Panc1 (cell line): Measurements from ENCODE around the gene WDFY3. TPM values are rescaled to one million over a fixed set of nuclear protein-coding genes. Genes with fewer than 3 reads are reported as not detected.

ENCODE experiments used
- ATAC-seq: fragments of 200-7000 bp; cut with Tn5 transposase; 2 replicates; pipeline ENCODE4 v1.9.1; 2020; ENCODE audit warnings: mild to moderate bottlenecking, moderate library complexity
- BruUV-seq: library from RNA; stranded (reverse); fragments of 400-500 nt; replicated peaks from 2 replicates; lab custom pipeline; 2021; lab: Mats Ljungman, UMichigan
- CTCF ChIA-PET: fragments of 300-600 bp; sonication (Branson Sonifier 250); formaldehyde crosslinking; loops from one replicate; lab custom pipeline; 2022; ENCODE audit warnings: antibody characterized with exemption; lab: Charles Lee
- POLR2A ChIA-PET: fragments of 300-600 bp; sonication (Branson Sonifier 250); formaldehyde crosslinking; loops from one replicate; lab custom pipeline; 2022; ENCODE audit warnings: antibody characterized with exemption; lab: Charles Lee
- DNase-seq: peaks from one replicate; pipeline ENCODE4 v3.0.0-alpha.2; 2010; ENCODE audit warnings: low read depth, low spot score
- H3K27ac ChIP-seq: 2 replicates; pipeline ENCODE4 v1.5.1; 2011; ENCODE audit warnings: mild to moderate bottlenecking, low read length, inconsistent platforms
- H3K27me3 ChIP-seq: fragments of 200-500 bp; sonication (Bioruptor generic); 2 replicates; pipeline ENCODE4 v1.6.0; 2014; ENCODE audit warnings: low read length, inconsistent platforms; ENCODE audit not compliant: control insufficient read depth, insufficient read depth
- H3K36me3 ChIP-seq: fragments of 200-500 bp; sonication (Bioruptor generic); 2 replicates; pipeline ENCODE4 v1.5.1; 2014; ENCODE audit warnings: inconsistent platforms, mild to moderate bottlenecking, low read length, moderate library complexity; ENCODE audit not compliant: control insufficient read depth, insufficient read depth
- H3K4me1 ChIP-seq: 2 replicates; pipeline ENCODE4 v1.5.1; 2011; ENCODE audit warnings: inconsistent platforms, mild to moderate bottlenecking, low read length, moderate library complexity; ENCODE audit not compliant: control insufficient read depth, insufficient read depth
- H3K4me3 ChIP-seq, 2 experiments: 2 replicates each; pipeline ENCODE4 v1.5.1; 2011 to 2012; ENCODE audit warnings: low read depth in 2 of 2, low read length in 2 of 2, mild to moderate bottlenecking in 2 of 2, inconsistent platforms in 1 of 2, moderate library complexity in 1 of 2
- H3K9me3 ChIP-seq: fragments of 200-500 bp; sonication (Bioruptor generic); 2 replicates; pipeline ENCODE4 v1.5.1; 2014; ENCODE audit warnings: low read depth, mild to moderate bottlenecking, inconsistent platforms, low read length, moderate library complexity; ENCODE audit not compliant: control insufficient read depth, insufficient read depth
- POLR2AphosphoS5 ChIP-seq: IDR thresholded peaks from 2 replicates; pipeline ENCODE4 v1.6.1; 2012; ENCODE audit warnings: mild to moderate bottlenecking, low read depth, low read length, moderate library complexity
- SIN3A ChIP-seq: IDR thresholded peaks from 2 replicates; pipeline ENCODE4 v1.6.1; 2012; ENCODE audit warnings: low read depth, mild to moderate bottlenecking, low read length, moderate library complexity, borderline replicate concordance; ENCODE audit not compliant: insufficient read depth
- TCF7L2 ChIP-seq: IDR thresholded peaks from 2 replicates; pipeline ENCODE4 v1.6.1; 2011; ENCODE audit warnings: mild to moderate bottlenecking, low read depth, low read length, inconsistent platforms
- in situ Hi-C: cut with HindIII; loops from 2 replicates; pipeline ENCODE4 v1.10.0; 2016; ENCODE audit warnings: low sequenced_read_pairs, low pct_unique_long_range_greater_than_20kb
- intact Hi-C: fragments of 100-400 bp; cut with micrococcal nuclease; formaldehyde crosslinking; loops from one replicate; pipeline ENCODE4 v1.10.0; 2022; ENCODE audit not compliant: unreplicated experiment
- total RNA-seq: library from RNA; stranded (reverse); gene quantifications from one replicate; pipeline ENCODE4 v1.2.1, GENCODE V29; 2021; ENCODE audit not compliant: unreplicated experiment
- TF ChIP-seq, protein P1 (sequence below): fragments of 450-650 bp; IDR thresholded peaks from 2 replicates; pipeline ENCODE4 v1.5.1; 2017; ENCODE audit warnings: mild to moderate bottlenecking
- TF ChIP-seq, protein P2 (sequence below), 2 experiments: IDR thresholded peaks; 2 replicates each; pipeline ENCODE4 v1.6.1; 2011 to 2012; ENCODE audit warnings: low read depth in 2 of 2, control low read depth in 1 of 2, low read length in 1 of 2, mild to moderate bottlenecking in 1 of 2, moderate library complexity in 1 of 2; ENCODE audit not compliant: insufficient read depth in 1 of 2

WDFY3 gene
- total RNA-seq, 1 experiment from 2014 or later, result 47.8 TPM

DNA sequence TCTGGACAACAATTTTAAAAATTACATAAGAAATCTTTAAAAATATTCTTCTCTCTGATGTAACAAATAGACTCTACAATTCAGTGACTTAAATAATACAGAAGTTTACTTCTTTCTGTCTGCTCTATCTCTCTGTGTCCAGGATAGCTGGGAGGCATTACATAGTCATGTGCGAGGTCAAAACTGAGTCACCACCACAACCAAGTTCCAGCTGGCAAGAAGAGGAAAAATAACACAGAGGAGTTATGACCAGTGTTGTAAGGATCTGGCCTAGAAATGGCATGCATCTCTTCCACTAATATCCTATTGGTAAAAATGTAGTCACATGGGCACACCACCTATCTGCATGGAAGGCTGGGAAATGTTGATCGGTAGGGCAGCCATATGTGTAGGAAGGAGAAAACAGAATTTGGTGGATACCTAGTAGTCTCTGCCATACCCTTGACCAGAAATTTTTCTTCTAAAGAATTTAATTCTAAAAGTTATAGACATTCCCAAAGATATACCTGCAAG is 39.4 kb upstream of the WDFY3 start:
- Histone ChIP-seq H3K36me3 (no peaks in the 10 kb centered on the region), H3K4me1 (no peaks in the 10 kb centered on the region), H3K27ac (no peak overlapping the region), H3K9me3 (no peaks in the 10 kb centered on the region), H3K27me3 (no peaks in the 10 kb centered on the region), H3K4me3 (no peak overlapping the region)
- POLR2A ChIA-PET, result no interaction called here
- DNase-seq, result no peak
- no TSS peak for BruUV-seq
- in situ Hi-C loops (no loop called here), intact Hi-C loops (no loop called here)
- ATAC-seq, result peak; percentile 77
- TF ChIP-seq, protein P1, sequence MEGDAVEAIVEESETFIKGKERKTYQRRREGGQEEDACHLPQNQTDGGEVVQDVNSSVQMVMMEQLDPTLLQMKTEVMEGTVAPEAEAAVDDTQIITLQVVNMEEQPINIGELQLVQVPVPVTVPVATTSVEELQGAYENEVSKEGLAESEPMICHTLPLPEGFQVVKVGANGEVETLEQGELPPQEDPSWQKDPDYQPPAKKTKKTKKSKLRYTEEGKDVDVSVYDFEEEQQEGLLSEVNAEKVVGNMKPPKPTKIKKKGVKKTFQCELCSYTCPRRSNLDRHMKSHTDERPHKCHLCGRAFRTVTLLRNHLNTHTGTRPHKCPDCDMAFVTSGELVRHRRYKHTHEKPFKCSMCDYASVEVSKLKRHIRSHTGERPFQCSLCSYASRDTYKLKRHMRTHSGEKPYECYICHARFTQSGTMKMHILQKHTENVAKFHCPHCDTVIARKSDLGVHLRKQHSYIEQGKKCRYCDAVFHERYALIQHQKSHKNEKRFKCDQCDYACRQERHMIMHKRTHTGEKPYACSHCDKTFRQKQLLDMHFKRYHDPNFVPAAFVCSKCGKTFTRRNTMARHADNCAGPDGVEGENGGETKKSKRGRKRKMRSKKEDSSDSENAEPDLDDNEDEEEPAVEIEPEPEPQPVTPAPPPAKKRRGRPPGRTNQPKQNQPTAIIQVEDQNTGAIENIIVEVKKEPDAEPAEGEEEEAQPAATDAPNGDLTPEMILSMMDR, result no peak
- TF ChIP-seq POLR2AphosphoS5, result no peak
- TF ChIP-seq, protein P2, sequence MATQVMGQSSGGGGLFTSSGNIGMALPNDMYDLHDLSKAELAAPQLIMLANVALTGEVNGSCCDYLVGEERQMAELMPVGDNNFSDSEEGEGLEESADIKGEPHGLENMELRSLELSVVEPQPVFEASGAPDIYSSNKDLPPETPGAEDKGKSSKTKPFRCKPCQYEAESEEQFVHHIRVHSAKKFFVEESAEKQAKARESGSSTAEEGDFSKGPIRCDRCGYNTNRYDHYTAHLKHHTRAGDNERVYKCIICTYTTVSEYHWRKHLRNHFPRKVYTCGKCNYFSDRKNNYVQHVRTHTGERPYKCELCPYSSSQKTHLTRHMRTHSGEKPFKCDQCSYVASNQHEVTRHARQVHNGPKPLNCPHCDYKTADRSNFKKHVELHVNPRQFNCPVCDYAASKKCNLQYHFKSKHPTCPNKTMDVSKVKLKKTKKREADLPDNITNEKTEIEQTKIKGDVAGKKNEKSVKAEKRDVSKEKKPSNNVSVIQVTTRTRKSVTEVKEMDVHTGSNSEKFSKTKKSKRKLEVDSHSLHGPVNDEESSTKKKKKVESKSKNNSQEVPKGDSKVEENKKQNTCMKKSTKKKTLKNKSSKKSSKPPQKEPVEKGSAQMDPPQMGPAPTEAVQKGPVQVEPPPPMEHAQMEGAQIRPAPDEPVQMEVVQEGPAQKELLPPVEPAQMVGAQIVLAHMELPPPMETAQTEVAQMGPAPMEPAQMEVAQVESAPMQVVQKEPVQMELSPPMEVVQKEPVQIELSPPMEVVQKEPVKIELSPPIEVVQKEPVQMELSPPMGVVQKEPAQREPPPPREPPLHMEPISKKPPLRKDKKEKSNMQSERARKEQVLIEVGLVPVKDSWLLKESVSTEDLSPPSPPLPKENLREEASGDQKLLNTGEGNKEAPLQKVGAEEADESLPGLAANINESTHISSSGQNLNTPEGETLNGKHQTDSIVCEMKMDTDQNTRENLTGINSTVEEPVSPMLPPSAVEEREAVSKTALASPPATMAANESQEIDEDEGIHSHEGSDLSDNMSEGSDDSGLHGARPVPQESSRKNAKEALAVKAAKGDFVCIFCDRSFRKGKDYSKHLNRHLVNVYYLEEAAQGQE (IDR thresholded peaks at IDR 0.05; ENCODE audit: insufficient read depth in 1 of 2, low read depth in 2 of 2, low read length in 1 of 2), result no peak
- no peak for TF ChIP-seq SIN3A
- TF ChIP-seq TCF7L2, result no peak
- CTCF ChIA-PET, result no interaction called here

DNA sequence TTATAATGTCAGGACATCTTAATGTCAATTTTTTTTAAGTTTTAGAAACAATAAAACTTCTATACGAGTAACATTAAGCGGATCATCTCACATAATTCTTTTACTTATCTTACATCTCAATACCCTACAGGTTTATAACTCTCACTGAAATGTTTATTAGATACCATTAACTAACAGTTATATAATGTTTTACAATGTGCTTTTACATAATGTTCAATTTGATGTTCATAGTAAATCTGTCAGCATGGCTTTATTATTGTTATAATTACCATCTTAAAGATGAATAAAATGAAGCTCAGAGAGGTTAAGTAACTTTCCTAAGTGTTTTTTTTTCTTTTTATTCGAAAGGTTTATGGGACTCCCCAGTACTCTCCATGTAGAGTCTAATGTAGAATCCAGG is 33.9 kb upstream of the WDFY3 start:
- no peaks in the 10 kb centered on the region for H3K4me1 ChIP-seq
- ATAC-seq (no peak), DNase-seq (no peak)
- no peak overlapping the region for H3K27ac ChIP-seq
- no peaks in the 10 kb centered on the region for H3K9me3 ChIP-seq
- H3K36me3 ChIP-seq, result no peaks in the 10 kb centered on the region
- CTCF ChIA-PET, result no interaction called here
- BruUV-seq, result no TSS peak
- POLR2A ChIA-PET, result no interaction called here
- in situ Hi-C loops, result no loop called here
- TF ChIP-seq, protein P2 (IDR thresholded peaks at IDR 0.05; ENCODE audit: insufficient read depth in 1 of 2, low read depth in 2 of 2, low read length in 1 of 2), result no peak
- TF ChIP-seq POLR2AphosphoS5 (no peak), TCF7L2 (no peak), SIN3A (no peak)
- TF ChIP-seq, protein P1, result no peak
- no peak overlapping the region for H3K4me3 ChIP-seq
- H3K27me3 ChIP-seq, result no peaks in the 10 kb centered on the region
- intact Hi-C loops, result no loop called here
